PFSK-1 (cell line): Measurements from ENCODE around the gene CENPV.

ENCODE experiments used
- POLR2AphosphoS5 ChIP-seq: IDR thresholded peaks from 2 replicates; pipeline ENCODE4 v1.6.1; 2012; ENCODE audit warnings: low read depth, mild to moderate bottlenecking, control low read depth, low read length, moderate library complexity
- SIN3A ChIP-seq: IDR thresholded peaks from 2 replicates; pipeline ENCODE4 v1.6.1; 2012; ENCODE audit warnings: mild to moderate bottlenecking, low read length, moderate library complexity, borderline replicate concordance; ENCODE audit not compliant: insufficient read depth
- TAF1 ChIP-seq: IDR thresholded peaks from 2 replicates; pipeline ENCODE4 v1.6.1; 2012; ENCODE audit warnings: low read length, control low read depth, borderline replicate concordance; ENCODE audit not compliant: insufficient read depth

GRCh38 chr17:16371742-16372141, 18.5 kb upstream of the CENPV start:
- no peak for TF ChIP-seq TAF1
- no peak for TF ChIP-seq POLR2AphosphoS5
- no peak for TF ChIP-seq SIN3A
